GM12873 (cell line): Measurements from ENCODE around the gene F11.

Experiments used
- CTCF ChIP-seq: IDR thresholded peaks from 2 replicates; pipeline ENCODE4 v1.5.1; 2012; ENCODE audit warnings: low read depth, mild to moderate bottlenecking, moderate library complexity, low read length, control low read depth; ENCODE audit not compliant: insufficient read depth; ENCODE audit errors: missing control alignments

The F11 gene

GRCh38 chr4:186243331-186243730 is 22.7 kb upstream of the F11 start:
- no peak for TF ChIP-seq CTCF

GRCh38 chr4:186244835-186245234 is 21.2 kb upstream of the F11 start:
- TF ChIP-seq CTCF, result no peak

GRCh38 chr4:186248643-186249042 is 17.3 kb upstream of the F11 start:
- TF ChIP-seq CTCF, result no peak

GRCh38 chr4:186249785-186250754 is 15.9 kb upstream of the F11 start:
- no peak for TF ChIP-seq CTCF

- TF ChIP-seq CTCF, result no peak
Measured at GRCh38 chr4:186250760-186251159, 15.2 kb upstream of the F11 start.

GRCh38 chr4:186255122-186255521 is 10.9 kb upstream of the F11 start:
- TF ChIP-seq CTCF, result no peak

- no peak for TF ChIP-seq CTCF
Measured at GRCh38 chr4:186258216-186258811, 7.7 kb upstream of the F11 start.
